ENCODE data around the gene ALX3. TPM values are rescaled to one million over a fixed set of nuclear protein-coding genes. Genes with fewer than 3 reads are reported as not detected.

ALX3 gene
- total and polyA plus RNA-seq, 7 donors = 0.04 to 0.11 (median 0.05) TPM; not detected in 4

- intact Hi-C loops (cut with DNase I) = no loop called here
- H3K27me3 ChIP-seq (ENCODE audit: insufficient read depth in 3 of 3, low read length in 2 of 3) = peaks cover 0 to 12% (median 1%) of the 10 kb centered on the region in 3 donors
- no peak for TF ChIP-seq CTCF (IDR thresholded peaks at IDR 0.05)
- DNase-seq (peak in 1 of 2 donors; percentile 3), ATAC-seq (no peak)
- H3K9me3 ChIP-seq = no peaks in the 10 kb centered on the region
- no peak overlapping the region for H3K4me3 ChIP-seq
- no peaks in the 10 kb centered on the region for H3K4me1 ChIP-seq
- no peaks in the 10 kb centered on the region for H3K36me3 ChIP-seq (ENCODE audit: insufficient read depth in 1 of 2, low read depth in 1 of 2)
- H3K27ac ChIP-seq = no peak overlapping the region
- whole genome bisulfite sequencing, 3 donors = 45 to 58% (median 56%) methylated on average over 3 of the region's 3 CpGs
Measured at GRCh38 chr1:110091791-110092190, 21.3 kb upstream of the ALX3 start.

GRCh38 chr1:110091381-110091780, 20.9 kb upstream of the ALX3 start:
- WGBS, 3 donors = 56 to 67% (median 60%) methylated on average over 2 of the region's 2 CpGs
- no peak for ATAC-seq
- Histone ChIP-seq H3K4me3 (no peak overlapping the region), H3K9me3 (no peaks in the 10 kb centered on the region), H3K27ac (no peak overlapping the region), H3K27me3 (ENCODE audit: insufficient read depth in 3 of 3, low read length in 2 of 3) (peaks cover 0 to 17% (median 1%) of the 10 kb centered on the region in 3 donors), H3K36me3 (ENCODE audit: insufficient read depth in 1 of 2, low read depth in 1 of 2) (no peaks in the 10 kb centered on the region), H3K4me1 (no peaks in the 10 kb centered on the region)
- intact Hi-C loops (cut with DNase I) = no loop called here
- TF ChIP-seq CTCF (IDR thresholded peaks at IDR 0.05) = no peak
- no peak for DNase-seq

- Histone ChIP-seq H3K27ac (no peak overlapping the region), H3K4me3 (no peak overlapping the region), H3K4me1 (no peaks in the 10 kb centered on the region), H3K36me3 (ENCODE audit: insufficient read depth in 1 of 2, low read depth in 1 of 2) (no peaks in the 10 kb centered on the region), H3K9me3 (no peaks in the 10 kb centered on the region), H3K27me3 (ENCODE audit: insufficient read depth in 3 of 3, low read length in 2 of 3) (peaks cover 0 to 30% (median 3%) of the 10 kb centered on the region in 3 donors)
- 60 to 67% (median 63%) methylated on average over 7 of the region's 7 CpGs for WGBS, 3 donors
- ATAC-seq (no peak), DNase-seq (peak in 1 of 2 donors; percentile 26)
- intact Hi-C loops (cut with DNase I) = no loop called here
- TF ChIP-seq CTCF (IDR thresholded peaks at IDR 0.05) = no peak
Measured at GRCh38 chr1:110089561-110090275, 19.2 kb upstream of the ALX3 start.

- H3K36me3 ChIP-seq (ENCODE audit: insufficient read depth in 1 of 2, low read depth in 1 of 2) = no peaks in the 10 kb centered on the region
- peaks cover 5% of the 10 kb centered on the region for H3K4me1 ChIP-seq
- TF ChIP-seq CTCF (IDR thresholded peaks at IDR 0.05) = no peak
- peaks cover 0 to 39% (median 10%) of the 10 kb centered on the region in 3 donors for H3K27me3 ChIP-seq (ENCODE audit: insufficient read depth in 3 of 3, low read length in 2 of 3)
- H3K27ac ChIP-seq = no peak overlapping the region
- peak in 1 of 2 donors; percentile 43 for DNase-seq
- no peaks in the 10 kb centered on the region for H3K9me3 ChIP-seq
- 79 to 83% (median 80%) methylated on average over 10 of the region's 10 CpGs for WGBS, 3 donors
- no peak for ATAC-seq
- H3K4me3 ChIP-seq = no peak overlapping the region
- intact Hi-C loops (cut with DNase I) = no loop called here
Measured at GRCh38 chr1:110088739-110089316, 18.4 kb upstream of the ALX3 start.
